HG02852 (cell line): ENCODE results near the gene FANCG.

Experiments
- ATAC-seq: cut with Tn5 transposase; IDR thresholded peaks from one replicate; pipeline ENCODE4 v1.9.1; 2021; ENCODE audit warnings: mild to moderate bottlenecking, moderate library complexity; ENCODE audit not compliant: unreplicated experiment

The FANCG gene

GRCh38 chr9:35079426-35080341, at the start of gene FANCG:
FANCG (minus strand) TSS chr9:35079942; CDS start chr9:35079524, 418 bp downstream.
- ATAC-seq = peak; percentile 84

GRCh38 chr9:35116898-35117551, 37.3 kb upstream of the FANCG start:
- peak; percentile 49 for ATAC-seq

- ATAC-seq = peak; percentile 1
Measured at GRCh38 chr9:35116539-35116897, 36.8 kb upstream of the FANCG start.

GRCh38 chr9:35115680-35116538, 36.2 kb upstream of the FANCG start, which contains the start of gene ATOSB:
ATOSB (minus strand) TSS chr9:35115862; CDS start chr9:35108274, 7,588 bp downstream.
- ATAC-seq = peak; percentile 63

- ATAC-seq = no peak
Measured at GRCh38 chr9:35114840-35115628, 35.3 kb upstream of the FANCG start.

- no peak for ATAC-seq
Measured at GRCh38 chr9:35114113-35114839, 34.5 kb upstream of the FANCG start.

- no peak for ATAC-seq
Measured at GRCh38 chr9:35112257-35113020, 32.7 kb upstream of the FANCG start.

- peak; percentile 76 for ATAC-seq
Measured at GRCh38 chr9:35111001-35111933, 31.5 kb upstream of the FANCG start.

- no peak for ATAC-seq
Measured at GRCh38 chr9:35110327-35110761, 30.6 kb upstream of the FANCG start.

- no peak for ATAC-seq
Measured at GRCh38 chr9:35108946-35109575, 29.3 kb upstream of the FANCG start.

GRCh38 chr9:35108461-35108860, 28.7 kb upstream of the FANCG start:
- ATAC-seq = no peak

GRCh38 chr9:35107297-35108290, 27.9 kb upstream of the FANCG start:
- ATAC-seq = no peak

GRCh38 chr9:35106343-35106730, 26.6 kb upstream of the FANCG start:
- no peak for ATAC-seq

- no peak for ATAC-seq
Measured at GRCh38 chr9:35105571-35106342, 26.0 kb upstream of the FANCG start.

- ATAC-seq = no peak
Measured at GRCh38 chr9:35105126-35105525, 25.4 kb upstream of the FANCG start.
